MCF 10A (cell line): Measurements from ENCODE around the gene FUNDC1. TPM values are rescaled to one million over a fixed set of nuclear protein-coding genes. Genes with fewer than 3 reads are reported as not detected.

Experiments
- BruUV-seq: library from RNA; stranded (reverse); fragments of 400-500 nt; replicated peaks from 2 replicates; lab custom pipeline; 2021; lab: Mats Ljungman, UMichigan
- CTCF ChIA-PET: fragments of 300-600 bp; sonication (Branson Sonifier 250); formaldehyde crosslinking; extraction: SDS; loops from one replicate; lab custom pipeline; 2021; ENCODE audit warnings: antibody characterized with exemption, inconsistent platforms; lab: Yijun Ruan, JAX
- POLR2A ChIA-PET: fragments of 300-600, 350-650 bp; sonication (Branson Sonifier 250); formaldehyde crosslinking; extraction: SDS; loops from one replicate; lab custom pipeline; 2020; ENCODE audit warnings: antibody characterized with exemption, inconsistent platforms; lab: Yijun Ruan, JAX
- DNase-seq: peaks from one replicate; pipeline ENCODE4 v3.0.0-alpha.2; 2018; ENCODE audit not compliant: unreplicated experiment
- H3K27ac Mint-ChIP-seq: one replicate; pipeline ENCODE4 v1.8.0; 2022; ENCODE audit warnings: mild to moderate bottlenecking, low read depth, mixed read lengths; ENCODE audit not compliant: unreplicated experiment
- H3K27me3 Mint-ChIP-seq: one replicate; pipeline ENCODE4 v1.8.0; 2022; ENCODE audit warnings: mixed read lengths; ENCODE audit not compliant: insufficient read depth, unreplicated experiment
- H3K36me3 Mint-ChIP-seq: one replicate; pipeline ENCODE4 v1.8.0; 2022; ENCODE audit warnings: mild to moderate bottlenecking, moderate library complexity, mixed read lengths; ENCODE audit not compliant: insufficient read depth, unreplicated experiment
- H3K4me1 Mint-ChIP-seq: one replicate; pipeline ENCODE4 v1.8.0; 2022; ENCODE audit warnings: mixed read lengths; ENCODE audit not compliant: insufficient read depth, unreplicated experiment
- H3K4me3 Mint-ChIP-seq: one replicate; pipeline ENCODE4 v1.8.0; 2022; ENCODE audit warnings: mild to moderate bottlenecking, moderate library complexity, mixed read lengths; ENCODE audit not compliant: unreplicated experiment
- H3K9me3 Mint-ChIP-seq: one replicate; pipeline ENCODE4 v1.8.0; 2022; ENCODE audit warnings: mixed read lengths; ENCODE audit not compliant: unreplicated experiment
- CTCF ChIP-seq: fragments of 200-600 bp; IDR thresholded peaks from one replicate; pipeline ENCODE4 v1.8.0; 2022; ENCODE audit warnings: antibody characterized with exemption, mild to moderate bottlenecking; ENCODE audit not compliant: unreplicated experiment
- intact Hi-C: fragments of 100-400 bp; cut with micrococcal nuclease; formaldehyde crosslinking; loops from 2 replicates; pipeline ENCODE4 v1.14.1; 2022
- total RNA-seq: library from RNA; stranded (reverse); gene quantifications from 2 replicates; pipeline ENCODE4 v1.2.3, GENCODE V29; 2022

Gene FUNDC1
- total RNA-seq, 1 experiment from 2014 or later = 14.7 TPM

- intact Hi-C loops = no loop called here
- CTCF ChIA-PET = no interaction called here
Measured at GRCh38 chrX:44514272-44514671, 28.4 kb downstream of the FUNDC1 start.

GRCh38 chrX:44507292-44507691 is 35.4 kb downstream of the FUNDC1 start:
- Mint-ChIP-seq H3K27me3 (peaks cover 14% of the 10 kb centered on the region), H3K4me3 (no peak overlapping the region), H3K36me3 (no peaks in the 10 kb centered on the region), H3K27ac (no peak overlapping the region), H3K9me3 (no peaks in the 10 kb centered on the region), H3K4me1 (no peaks in the 10 kb centered on the region)
- intact Hi-C loops = no loop called here
- BruUV-seq = no TSS peak
- ChIA-PET CTCF (interaction anchor here (0.6 kb wide), 1 partner anchor 254 kb away, joined by 4 read pairs; no protein-coding TSS in a partner anchor), POLR2A (no interaction called here)
- no peak for DNase-seq
- no peak for TF ChIP-seq CTCF

More at GRCh38 chrX:44514272-44514671, 28.4 kb downstream of the FUNDC1 start:
- Mint-ChIP-seq H3K27me3 (no peaks in the 10 kb centered on the region), H3K4me3 (no peak overlapping the region), H3K9me3 (peaks cover 7% of the 10 kb centered on the region), H3K4me1 (no peaks in the 10 kb centered on the region), H3K27ac (no peak overlapping the region), H3K36me3 (peaks cover 6% of the 10 kb centered on the region)
- no peak for DNase-seq
- POLR2A ChIA-PET = interaction anchor here (0.6 to 1.3 kb wide), 2 partner anchors 14 to 161 kb away, joined by 4 read pairs; no protein-coding TSS in a partner anchor
- TF ChIP-seq CTCF = no peak
- BruUV-seq = no TSS peak

GRCh38 chrX:44506678-44507077 is 36.0 kb downstream of the FUNDC1 start:
- no peak for DNase-seq
- Mint-ChIP-seq H3K4me3 (no peak overlapping the region), H3K36me3 (no peaks in the 10 kb centered on the region), H3K4me1 (no peaks in the 10 kb centered on the region), H3K27ac (no peak overlapping the region), H3K9me3 (no peaks in the 10 kb centered on the region), H3K27me3 (peaks cover 20% of the 10 kb centered on the region)
- TF ChIP-seq CTCF = no peak
- intact Hi-C loops = no loop called here
- no TSS peak for BruUV-seq
- POLR2A ChIA-PET = interaction anchor here (0.6 kb wide), 1 partner anchor 26 kb away, joined by 3 read pairs; no protein-coding TSS in a partner anchor
- CTCF ChIA-PET = interaction anchor here (0.6 kb wide), 1 partner anchor 99 kb away, joined by 3 read pairs; no protein-coding TSS in a partner anchor

- H3K9me3 Mint-ChIP-seq = no peaks in the 10 kb centered on the region
- H3K4me3 Mint-ChIP-seq = no peak overlapping the region
- no peak for TF ChIP-seq CTCF
- intact Hi-C loops = no loop called here
- peaks cover 23% of the 10 kb centered on the region for H3K27me3 Mint-ChIP-seq
- BruUV-seq = no TSS peak
- ChIA-PET POLR2A (interaction anchor here (0.8 kb wide), 1 partner anchor 26 kb away, joined by 3 read pairs; no protein-coding TSS in a partner anchor), CTCF (interaction anchor here (0.7 kb wide), 1 partner anchor 190 kb away, joined by 3 read pairs; no protein-coding TSS in a partner anchor)
- no peak overlapping the region for H3K27ac Mint-ChIP-seq
- H3K4me1 Mint-ChIP-seq = no peaks in the 10 kb centered on the region
- no peaks in the 10 kb centered on the region for H3K36me3 Mint-ChIP-seq
- no peak for DNase-seq
Measured at GRCh38 chrX:44503560-44503959, 39.1 kb downstream of the FUNDC1 start.
